Activated naive CD4-positive, alpha-beta T cell (primary cell): ENCODE results near the gene TEAD3.

Source experiments
- DNase-seq, 4 experiments: peaks; one replicate each; lab custom pipeline; 2025; lab: John Stamatoyannopoulos, UW

Gene TEAD3

GRCh38 chr6:35492258-35492973, 4.5 kb downstream of the TEAD3 start:
- no peak for DNase-seq

DNA sequence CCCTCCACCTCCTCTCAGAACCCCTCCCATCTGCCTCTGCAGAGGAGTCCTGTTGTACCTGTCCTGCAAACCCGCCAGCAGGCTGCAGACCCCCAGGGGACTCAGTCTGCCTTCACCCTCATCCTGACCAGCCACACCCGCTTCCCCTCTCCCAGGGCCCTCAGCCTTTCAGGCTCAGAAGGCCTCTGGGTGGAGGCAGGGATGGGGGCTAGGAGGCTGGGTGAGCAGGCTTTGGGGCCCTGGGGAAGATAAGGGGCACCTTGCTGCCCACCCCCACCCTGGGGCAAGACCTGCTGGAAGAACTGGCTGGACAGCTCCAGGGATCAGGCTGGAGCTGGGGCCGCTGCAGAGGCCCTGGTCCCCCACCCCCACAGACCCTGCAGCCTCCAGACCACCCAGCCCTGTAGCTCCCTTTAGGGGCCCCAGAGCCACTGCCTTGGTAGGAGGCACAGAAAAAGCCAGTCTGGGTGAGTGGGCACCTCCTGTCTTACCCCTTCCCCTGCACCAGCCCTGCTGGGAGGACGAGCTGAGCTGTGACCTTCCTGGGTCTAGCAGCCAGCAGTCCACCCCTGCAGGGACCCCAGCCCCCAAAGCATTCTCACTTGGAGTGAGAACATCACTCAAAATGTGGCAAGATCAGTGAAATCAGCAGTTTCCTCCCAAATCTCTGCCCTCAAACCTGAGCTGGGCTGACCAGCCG, 5.2 kb downstream of the TEAD3 start:
- no peak for DNase-seq

GRCh38 chr6:35490821-35491557, 5.9 kb downstream of the TEAD3 start:
- no peak for DNase-seq

DNA sequence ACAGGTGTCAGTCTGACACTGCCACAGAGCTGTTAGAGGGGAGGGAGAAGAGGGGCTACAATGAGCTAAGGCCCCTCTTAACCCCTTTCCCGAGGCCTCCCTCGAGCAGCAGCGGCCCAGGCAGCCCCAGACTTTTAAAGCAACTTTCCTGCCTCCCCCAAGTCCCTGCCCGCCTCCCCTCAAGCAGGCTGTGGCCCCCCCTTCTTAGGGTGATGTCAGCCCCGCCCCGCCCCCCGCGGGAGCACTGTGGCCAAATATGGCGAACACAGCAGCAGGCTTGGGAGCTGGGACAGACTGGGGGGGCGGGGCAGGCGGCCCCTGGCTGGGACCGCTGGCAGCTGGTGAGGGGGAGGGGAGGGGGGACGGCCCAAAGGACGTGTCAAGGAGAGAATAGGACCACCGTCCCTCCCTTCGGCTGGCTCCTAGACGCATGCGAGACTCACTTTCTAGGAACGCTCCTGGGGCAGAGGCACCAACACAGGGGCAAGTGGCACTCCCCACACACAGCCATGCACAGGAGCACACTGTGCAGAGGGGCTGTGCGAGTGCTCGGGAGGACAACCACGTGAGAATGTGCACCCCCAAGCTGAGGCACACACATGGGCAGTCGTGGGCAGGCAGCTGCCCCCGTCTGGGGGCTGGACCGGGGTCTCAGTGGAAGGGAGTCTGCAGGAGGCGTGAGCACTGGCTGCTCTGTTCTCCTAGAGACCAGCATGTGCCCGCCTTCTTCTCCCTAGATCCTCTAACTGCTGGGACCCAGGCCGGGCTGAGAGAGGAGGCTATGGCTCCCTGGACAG, 6.7 kb downstream of the TEAD3 start:
- no peak for DNase-seq

GRCh38 chr6:35489066-35489465, 7.8 kb downstream of the TEAD3 start:
- DNase-seq, result no peak

DNA sequence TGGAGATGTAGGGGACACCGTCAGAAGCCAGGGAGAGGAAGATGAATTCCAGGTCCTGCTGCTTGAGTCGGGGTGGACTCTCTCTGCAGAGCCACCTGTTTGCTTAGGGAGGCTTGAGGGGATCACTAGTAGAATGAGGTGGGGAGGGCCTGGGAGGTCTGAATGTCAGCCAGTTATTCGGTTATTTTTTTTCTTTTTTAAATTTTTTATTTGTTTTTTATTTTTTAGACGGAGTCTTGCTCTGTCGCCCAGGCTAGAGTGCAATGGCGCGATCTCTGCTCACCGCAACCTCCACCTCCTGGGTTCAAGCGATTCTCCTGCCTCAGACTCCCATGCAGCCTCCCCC, 8.4 kb downstream of the TEAD3 start:
- DNase-seq, result no peak

DNA sequence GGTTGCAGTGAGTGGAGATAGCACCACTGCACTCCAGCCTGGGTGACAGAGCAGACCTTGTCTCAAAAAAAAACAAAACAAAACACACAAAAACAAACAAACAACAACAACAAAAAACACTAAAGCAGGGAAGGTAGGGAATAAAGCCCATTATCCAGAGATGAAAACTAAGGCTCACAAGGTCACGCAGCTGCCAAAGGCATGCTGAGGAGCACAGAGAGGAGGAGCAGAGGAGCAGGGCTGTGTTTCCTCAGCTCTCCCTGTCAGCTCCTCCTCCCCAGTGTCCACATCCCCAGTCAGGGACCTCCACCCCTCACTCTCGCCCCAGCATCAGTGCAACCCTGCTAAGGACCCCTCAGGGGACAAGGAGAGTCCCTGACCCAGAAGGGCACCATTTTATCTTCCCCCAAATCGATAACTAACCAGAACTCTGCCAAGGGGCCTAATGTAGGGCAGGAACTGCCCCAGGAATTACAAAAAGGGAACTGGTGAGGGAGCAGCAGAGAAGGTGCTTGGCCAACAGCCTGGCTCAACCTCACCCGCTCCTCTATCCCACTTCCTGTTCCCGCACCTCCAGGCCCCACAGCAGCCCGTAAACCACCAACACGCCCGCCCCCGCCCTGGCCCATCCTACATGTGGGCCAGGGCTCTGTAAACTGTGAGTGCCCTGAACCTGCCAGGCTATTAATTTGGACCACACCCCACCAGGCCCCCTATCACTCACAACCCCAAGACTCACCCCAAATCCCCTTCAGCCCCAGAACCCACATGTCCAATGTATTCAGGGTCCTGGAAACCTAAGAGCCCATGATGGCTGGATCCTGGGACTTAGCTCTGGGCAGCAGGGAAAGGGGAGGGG, 9.0 kb downstream of the TEAD3 start:
- DNase-seq, result no peak

GRCh38 chr6:35486005-35486925, 10.6 kb downstream of the TEAD3 start:
- no peak for DNase-seq

GRCh38 chr6:35485402-35485877, 11.4 kb downstream of the TEAD3 start:
- no peak for DNase-seq

DNA sequence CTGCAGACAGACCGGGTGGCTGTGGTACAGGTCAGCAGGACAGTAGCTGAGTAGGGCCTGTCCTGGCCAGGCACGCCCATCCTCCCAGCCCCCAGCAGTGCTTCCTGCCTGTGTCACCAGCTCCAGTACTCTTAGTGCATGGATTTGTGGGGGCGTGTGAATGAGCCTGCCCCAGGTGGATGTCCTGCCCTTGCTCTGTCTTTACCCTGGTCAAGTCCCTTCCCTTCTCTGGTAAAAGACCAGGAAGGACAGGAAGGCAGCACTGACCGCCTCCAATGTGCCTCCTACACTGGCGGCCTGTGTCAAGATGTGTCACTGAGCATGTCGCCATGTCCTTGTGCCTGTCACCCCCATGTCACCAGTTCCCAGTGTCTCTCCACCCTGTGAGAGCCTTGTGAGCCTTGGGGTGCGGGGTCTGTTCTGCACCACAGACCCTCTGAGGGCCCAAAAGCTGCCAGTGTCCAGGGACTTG, 11.9 kb downstream of the TEAD3 start:
- DNase-seq, result no peak

- DNase-seq, result no peak
Observed at GRCh38 chr6:35483893-35484645, 12.8 kb downstream of the TEAD3 start.

GRCh38 chr6:35483490-35483889, 13.4 kb downstream of the TEAD3 start:
- no peak for DNase-seq

DNA sequence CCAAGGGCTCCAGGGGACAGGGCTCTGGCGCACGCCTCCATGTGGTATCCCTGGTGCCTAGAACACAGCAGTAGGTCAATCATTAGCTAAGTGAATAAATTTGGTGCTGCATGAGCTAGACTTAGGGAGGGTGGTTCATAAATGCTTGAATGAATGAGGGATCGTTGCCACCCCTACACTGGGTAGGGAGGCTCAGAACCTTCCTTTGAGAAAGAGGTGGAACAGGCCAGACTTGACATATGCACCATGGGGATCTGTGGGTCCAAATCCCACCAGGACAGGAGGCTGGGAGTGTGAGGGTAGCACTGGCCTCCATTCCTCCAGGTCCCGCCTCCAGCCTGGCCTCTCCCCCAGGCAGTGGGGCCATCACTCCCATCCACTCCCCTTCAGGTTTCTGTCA, 13.8 kb downstream of the TEAD3 start:
- DNase-seq, result no peak

DNA sequence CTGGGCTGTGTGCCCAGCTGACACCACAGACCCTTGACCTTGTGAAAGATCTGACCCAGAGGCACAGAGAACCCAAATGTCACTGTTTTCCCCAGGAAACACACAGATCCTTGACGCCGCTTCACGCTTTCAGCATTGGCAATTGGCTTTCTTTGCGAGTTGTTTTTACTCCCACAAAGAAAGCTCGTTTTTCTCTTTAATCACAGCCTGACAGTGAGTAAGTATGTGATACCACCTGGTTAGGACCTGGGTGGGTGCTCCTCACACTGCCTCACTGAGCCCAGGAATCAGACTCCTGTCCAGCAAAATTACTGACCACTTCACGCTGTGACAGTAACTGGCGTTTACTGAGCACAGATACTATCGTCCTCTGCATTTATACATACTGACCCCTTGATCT, 15.7 kb downstream of the TEAD3 start:
- DNase-seq, result no peak

DNA sequence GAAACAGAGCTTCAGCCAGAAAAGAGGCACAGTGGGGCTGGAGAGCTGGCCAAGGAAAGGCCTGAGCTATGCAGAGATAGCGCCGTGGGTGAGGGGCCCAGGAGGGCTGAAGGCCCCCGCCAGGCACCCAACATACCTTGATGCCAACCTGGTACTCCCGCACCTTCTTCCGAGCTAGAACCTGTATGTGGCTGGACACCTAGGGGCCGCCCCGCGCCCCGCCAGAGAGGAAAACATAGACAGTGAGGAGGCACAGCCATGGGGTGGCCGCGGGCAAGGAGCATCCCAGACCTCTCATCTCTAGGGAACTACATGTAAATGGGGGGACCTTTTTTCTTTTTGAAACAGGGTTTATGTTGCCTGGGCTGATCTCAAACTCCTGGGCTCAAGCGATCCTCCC, 16.7 kb downstream of the TEAD3 start:
- no peak for DNase-seq

DNA sequence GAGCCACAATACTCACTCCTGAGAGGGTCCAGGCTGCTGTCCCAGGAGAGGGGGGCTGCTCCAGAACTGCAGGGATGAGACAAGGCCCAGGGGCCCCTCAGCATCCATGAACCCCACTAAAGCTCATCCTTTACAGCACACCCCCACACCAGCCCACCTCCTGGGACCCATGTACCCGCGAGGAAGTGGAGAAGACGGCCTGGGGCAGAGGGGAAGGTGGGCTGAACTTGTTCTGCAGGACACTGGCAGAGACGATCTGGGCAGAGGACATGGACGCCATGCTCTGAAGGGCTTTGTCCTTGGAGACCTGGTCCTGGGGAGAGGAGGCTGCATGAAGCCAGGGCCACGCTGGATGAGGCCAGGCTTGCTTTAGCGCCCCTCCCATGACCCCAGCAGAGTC, 18.6 kb downstream of the TEAD3 start:
- DNase-seq, result no peak

DNA sequence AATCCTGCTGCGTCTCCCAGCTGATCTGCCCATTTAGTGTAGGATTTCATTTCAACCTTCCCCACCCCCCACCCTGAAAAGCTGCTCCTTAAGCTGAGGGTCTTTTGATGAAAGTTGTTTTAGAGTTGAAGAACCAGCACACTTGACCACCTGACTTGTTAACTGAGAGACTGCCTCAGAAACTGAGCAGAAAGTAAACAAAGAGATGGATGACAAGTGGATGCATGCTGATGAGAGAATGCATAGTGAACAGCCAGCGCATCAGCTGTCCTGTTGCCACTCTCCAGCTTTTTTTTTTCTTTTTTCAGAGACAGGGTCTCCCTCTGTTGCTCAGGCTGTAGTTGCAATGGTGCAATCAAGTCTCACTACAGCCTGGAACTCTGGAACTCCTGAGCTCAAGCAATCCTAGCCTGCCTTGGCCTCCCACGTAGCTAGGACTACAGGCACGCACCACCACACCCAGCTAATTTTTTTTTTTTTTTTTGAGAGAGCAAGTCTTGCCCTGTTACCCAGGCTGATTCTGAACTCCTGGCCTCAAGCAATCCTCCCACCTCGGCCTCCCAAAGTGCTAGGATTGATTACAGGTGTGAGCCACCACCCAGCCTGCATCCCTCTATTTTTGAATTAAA, 19.2 kb downstream of the TEAD3 start:
- no peak for DNase-seq

DNA sequence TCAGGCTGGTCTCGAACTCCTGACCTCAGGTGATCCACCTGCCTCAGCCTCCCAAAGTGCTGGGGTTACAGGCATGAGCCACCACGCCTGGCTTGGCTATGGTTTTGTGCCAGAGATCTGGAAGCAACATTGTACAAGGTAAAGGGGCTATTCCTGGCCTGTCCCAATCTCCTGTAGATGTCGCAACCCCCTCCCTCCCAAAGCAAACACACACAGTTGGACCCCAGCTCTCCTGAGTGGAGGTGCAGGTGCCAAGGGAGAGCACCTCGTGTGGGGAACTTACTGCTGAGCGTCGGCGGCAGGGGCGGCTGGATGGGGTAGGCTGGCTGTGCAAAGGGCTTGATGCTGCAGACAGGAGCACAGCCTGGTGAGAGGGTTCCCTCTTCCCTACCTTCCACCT, 19.9 kb downstream of the TEAD3 start:
- no peak for DNase-seq

DNA sequence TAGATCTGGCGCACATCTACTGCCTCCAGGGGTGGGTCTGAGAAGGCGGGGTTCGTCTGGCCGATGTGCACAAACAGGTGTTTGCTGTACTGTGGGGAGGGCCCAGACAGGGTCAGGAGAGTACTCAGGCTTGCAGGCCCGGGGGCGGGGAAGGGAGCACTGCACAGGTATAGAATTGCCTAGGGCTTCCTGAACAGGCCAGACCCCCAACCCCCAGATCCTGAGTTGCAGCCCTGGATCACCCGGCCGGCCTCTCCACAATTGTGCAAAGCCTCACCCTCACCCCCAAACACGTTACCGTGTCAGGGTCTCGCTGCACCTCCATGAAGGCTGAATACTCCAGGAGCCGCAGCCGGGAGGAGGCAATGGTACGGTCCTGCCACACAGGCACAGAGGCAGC, 20.9 kb downstream of the TEAD3 start:
- DNase-seq, result no peak
